HL-60 (cell line): ENCODE data around the gene KPTN.

Experiments used
- DNase-seq, 2 experiments: peaks; one replicate each; pipeline ENCODE4 v3.0.0-alpha.2; 2010 to 2020; ENCODE audit warnings: low read depth in 1 of 2, low spot score in 1 of 2
- H3K27ac ChIP-seq: fragments of 250-450 bp; sonication (Bioruptor Pico); replicated peaks from 2 replicates; pipeline ENCODE4 v1.5.1; 2020; ENCODE audit warnings: mild to moderate bottlenecking, moderate library complexity
- H3K27me3 ChIP-seq: fragments of 250-450 bp; sonication (Bioruptor Pico); 2 replicates; pipeline ENCODE4 v1.5.1; 2021; ENCODE audit warnings: mild to moderate bottlenecking, moderate library complexity; ENCODE audit not compliant: insufficient read depth, poor library complexity, severe bottlenecking
- H3K4me3 ChIP-seq: replicated peaks from 2 replicates; pipeline ENCODE4 v1.5.1; 2011; ENCODE audit warnings: mild to moderate bottlenecking, control low read depth, low read length; ENCODE audit not compliant: insufficient read depth
- CTCF ChIP-seq: IDR thresholded peaks from one replicate; pipeline ENCODE4 v1.5.1; 2011; ENCODE audit warnings: low read length, control low read depth, inconsistent platforms; ENCODE audit not compliant: insufficient read depth
- GABPA ChIP-seq: IDR thresholded peaks from 2 replicates; pipeline ENCODE4 v1.6.1; 2012; ENCODE audit warnings: low read depth
- POLR2AphosphoS5 ChIP-seq: IDR thresholded peaks from 2 replicates; pipeline ENCODE4 v1.6.1; 2012; ENCODE audit warnings: low read depth
- REST ChIP-seq: IDR thresholded peaks from 2 replicates; pipeline ENCODE4 v1.6.1; 2012; ENCODE audit warnings: low read depth; ENCODE audit not compliant: insufficient replicate concordance
- SPI1 ChIP-seq: IDR thresholded peaks from 2 replicates; pipeline ENCODE4 v1.6.1; 2012; ENCODE audit warnings: low read depth, mild to moderate bottlenecking, borderline replicate concordance

KPTN gene

DNA sequence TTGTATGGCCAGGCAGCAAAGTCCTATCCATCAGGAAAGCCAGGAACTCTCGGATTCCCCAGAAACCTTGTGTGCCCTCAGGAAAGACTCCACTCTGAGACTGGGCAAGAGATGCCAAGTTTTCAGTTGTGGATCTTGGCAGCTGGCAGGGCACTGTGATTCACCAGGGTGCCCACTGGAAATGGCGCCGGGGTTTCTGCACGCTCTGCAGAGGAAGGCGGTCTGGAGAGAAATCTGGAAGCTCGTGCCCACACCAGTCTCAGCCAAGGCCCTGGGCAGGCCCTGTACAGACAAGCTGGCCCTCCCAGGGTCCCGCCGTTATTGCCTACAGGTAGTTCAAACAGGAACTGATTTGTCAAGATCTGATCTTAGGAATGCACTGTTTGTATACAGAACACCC lies 26.0 kb upstream of the KPTN start:
- Histone ChIP-seq H3K27ac (no peak overlapping the region), H3K27me3 (no peaks in the 10 kb centered on the region), H3K4me3 (no peak overlapping the region)
- DNase-seq, result no peak
- TF ChIP-seq SPI1, result no peak
- no peak for TF ChIP-seq CTCF
- TF ChIP-seq REST, result no peak
- TF ChIP-seq GABPA, result no peak

GRCh38 chr19:47509170-47509847 lies 25.3 kb upstream of the KPTN start:
- no peak for TF ChIP-seq GABPA
- no peak for TF ChIP-seq SPI1
- TF ChIP-seq CTCF, result no peak
- TF ChIP-seq REST, result no peak
- TF ChIP-seq POLR2AphosphoS5, result no peak
- DNase-seq, result no peak
- Histone ChIP-seq H3K27ac (no peak overlapping the region), H3K27me3 (no peaks in the 10 kb centered on the region), H3K4me3 (no peak overlapping the region)

DNA sequence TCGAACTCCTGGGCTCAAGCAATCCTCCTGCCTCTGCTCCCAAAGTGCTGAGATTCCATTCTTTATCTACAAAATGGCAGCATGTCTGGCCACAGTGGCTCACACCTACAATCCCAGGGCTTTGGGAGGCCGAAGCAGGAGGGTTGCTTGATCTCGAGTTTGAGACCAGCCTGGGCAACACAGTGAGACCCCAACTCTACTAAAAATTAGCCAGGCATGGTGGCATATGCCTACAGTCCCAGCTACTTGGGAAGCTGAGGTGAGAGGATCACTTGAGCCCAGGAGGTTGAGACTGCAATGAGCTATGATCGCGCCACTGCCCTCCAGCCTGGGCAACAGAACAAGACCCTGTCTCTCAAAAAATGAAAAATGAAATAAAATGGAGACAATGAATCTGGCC lies 24.7 kb upstream of the KPTN start:
- Histone ChIP-seq H3K27me3 (no peaks in the 10 kb centered on the region), H3K27ac (no peak overlapping the region), H3K4me3 (no peak overlapping the region)
- DNase-seq, result no peak
- TF ChIP-seq POLR2AphosphoS5 (no peak), CTCF (no peak), REST (no peak), SPI1 (no peak), GABPA (no peak)
